ENCODE measurements around the gene CAMK2B.

GRCh38 chr7:44279286-44279685 lies 46.1 kb downstream of the CAMK2B start:
- TF ChIP-seq CTCF (conservative IDR thresholded peaks at IDR 0.05; ENCODE audit: low read depth in 2 of 2), result no peak
- TF ChIP-seq EZH2phosphoT487 (IDR thresholded peaks at IDR 0.05; ENCODE audit: unreplicated experiment), result no peak
- TF ChIP-seq EZH2 (IDR thresholded peaks at IDR 0.05; ENCODE audit: low read depth, unreplicated experiment), result no peak
- no peak for TF ChIP-seq POLR2AphosphoS5 (IDR thresholded peaks at IDR 0.05; ENCODE audit: low read depth)
- no peak for TF ChIP-seq REST (IDR thresholded peaks at IDR 0.05; ENCODE audit: unreplicated experiment)
- TF ChIP-seq JUNB (IDR thresholded peaks at IDR 0.05; ENCODE audit: unreplicated experiment), result no peak

All from GM23338 (cell line).